HG03280 (cell line): ENCODE data around the gene GSTA3.
"Not testable (repeated sequence)": the region's sequence is repeated elsewhere in the genome, so short reads cannot be mapped to it uniquely, and the experiment has no call there.

ENCODE experiments used
- ATAC-seq: cut with Tn5 transposase; IDR thresholded peaks from one replicate; pipeline ENCODE4 v1.9.1; 2021; ENCODE audit warnings: mild to moderate bottlenecking, moderate library complexity; ENCODE audit not compliant: unreplicated experiment

The GSTA3 gene

DNA sequence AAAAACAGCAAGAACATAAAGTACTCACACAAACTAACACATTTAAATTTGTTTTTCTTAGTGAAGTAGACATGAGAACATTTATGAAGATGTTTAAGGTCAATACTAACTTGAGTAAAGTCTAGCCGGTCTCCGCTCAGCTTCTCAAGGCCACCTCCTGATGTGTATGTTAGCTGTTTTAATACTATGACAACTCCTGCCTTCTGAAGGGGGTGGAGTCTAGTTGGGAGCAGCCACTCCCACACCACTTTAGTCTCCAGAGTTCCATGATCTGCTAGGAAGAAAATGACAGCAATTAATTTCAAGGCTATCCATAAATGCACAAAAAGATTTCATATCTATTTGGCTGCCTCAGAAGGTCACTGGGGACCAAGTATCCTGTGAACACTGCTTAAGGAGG is at the start of gene GSTA3:
TSS of gene GSTA3 (minus strand) at position 168 of the 400 bp plus-strand sequence. CDS start 3,864 bp downstream, outside the sequence.
- ATAC-seq = no peak

DNA sequence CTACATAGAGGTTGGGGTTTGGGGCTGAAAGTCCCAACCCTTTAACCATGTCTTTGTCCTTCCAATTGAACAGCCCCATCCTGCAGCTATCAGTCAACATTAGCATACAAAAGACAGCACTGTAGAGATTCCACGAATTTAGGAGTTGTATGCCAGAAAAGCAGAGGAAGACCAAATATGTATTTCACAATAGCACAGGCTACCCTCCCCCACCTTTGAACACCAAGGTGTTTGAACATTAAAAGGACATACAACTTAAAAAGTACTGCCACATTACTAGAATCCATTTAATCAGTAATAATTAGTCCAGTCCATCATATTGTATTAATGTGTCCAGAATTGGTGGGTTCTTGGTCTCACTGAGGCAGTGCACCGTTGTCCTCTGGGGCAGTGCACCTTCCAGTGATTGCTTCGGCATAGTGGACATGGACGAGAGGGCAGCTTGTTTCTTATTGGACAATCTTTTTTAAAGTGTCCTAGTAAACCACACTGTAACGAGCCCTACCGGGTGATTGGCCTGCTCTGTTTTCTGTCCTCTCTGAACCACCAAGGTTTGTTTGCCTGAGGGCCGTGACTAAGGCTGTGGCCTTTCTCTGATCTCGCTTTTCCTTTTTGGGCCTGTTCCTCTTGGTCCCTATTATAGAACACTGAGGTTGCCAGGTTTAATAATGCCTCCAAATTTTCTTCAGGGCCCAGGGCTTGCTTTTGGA is 49.2 kb upstream of the GSTA3 start:
- no peak for ATAC-seq

DNA sequence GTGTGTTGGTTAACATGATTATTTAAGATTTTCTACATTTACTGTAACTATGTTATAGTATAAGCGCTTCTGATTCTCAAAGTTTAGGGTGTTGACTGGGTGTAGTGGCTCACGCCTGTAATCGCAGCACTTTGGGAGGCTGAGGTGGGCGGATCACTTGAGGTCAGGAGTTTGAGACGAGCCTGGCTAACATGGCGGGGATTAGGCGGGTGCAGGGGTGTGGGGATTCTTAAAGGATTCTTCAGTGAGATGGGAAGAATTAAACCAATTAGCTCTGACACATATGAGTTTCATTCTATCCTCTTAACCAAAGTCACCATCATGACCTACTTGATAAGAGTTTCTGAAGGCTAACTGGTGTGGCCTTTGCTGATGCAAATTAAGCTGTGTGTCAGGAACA is 46.4 kb upstream of the GSTA3 start:
- ATAC-seq = no peak

DNA sequence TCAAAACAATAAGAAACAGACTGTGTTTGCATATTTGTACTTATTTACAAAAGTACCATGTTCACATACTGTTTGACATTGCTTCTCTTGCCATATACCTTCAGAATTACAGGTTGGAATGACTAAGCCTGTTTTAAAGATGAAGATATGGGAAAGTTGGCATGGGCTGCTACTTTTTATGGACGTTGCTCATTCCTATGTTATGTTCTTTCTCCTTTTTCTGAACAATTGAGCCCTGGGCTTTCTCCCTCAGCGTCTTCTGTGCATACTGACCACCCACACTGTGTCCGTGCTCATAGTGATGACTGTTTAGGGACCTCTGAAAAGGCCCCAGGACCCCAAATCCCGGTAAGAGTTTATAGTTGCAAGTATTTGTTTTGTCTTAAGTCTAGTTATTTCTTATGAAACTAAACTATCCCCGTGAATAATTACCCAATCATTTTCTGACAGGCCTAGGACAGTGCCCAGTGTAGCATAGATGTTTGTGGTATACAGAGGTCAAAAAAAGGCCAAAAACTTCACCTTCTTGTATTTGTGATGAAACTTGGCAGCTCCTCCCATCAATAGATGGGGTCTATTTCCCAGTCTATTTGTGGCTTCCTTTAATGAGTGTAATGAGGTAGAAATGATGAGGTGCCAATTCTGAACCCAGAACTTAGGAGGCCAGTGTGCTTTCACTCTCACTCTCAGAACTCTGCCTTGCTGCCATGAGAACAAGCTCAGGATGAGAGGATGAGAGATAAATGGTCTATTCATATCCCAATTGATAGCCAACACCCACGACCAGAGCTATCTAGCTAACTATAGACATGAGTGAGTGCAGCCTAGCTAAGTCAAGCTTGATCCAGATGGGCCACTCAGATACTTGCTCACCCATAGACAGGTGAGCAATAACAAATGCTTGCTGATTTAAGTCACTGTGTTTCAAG is 44.7 kb upstream of the GSTA3 start:
- no peak for ATAC-seq

DNA sequence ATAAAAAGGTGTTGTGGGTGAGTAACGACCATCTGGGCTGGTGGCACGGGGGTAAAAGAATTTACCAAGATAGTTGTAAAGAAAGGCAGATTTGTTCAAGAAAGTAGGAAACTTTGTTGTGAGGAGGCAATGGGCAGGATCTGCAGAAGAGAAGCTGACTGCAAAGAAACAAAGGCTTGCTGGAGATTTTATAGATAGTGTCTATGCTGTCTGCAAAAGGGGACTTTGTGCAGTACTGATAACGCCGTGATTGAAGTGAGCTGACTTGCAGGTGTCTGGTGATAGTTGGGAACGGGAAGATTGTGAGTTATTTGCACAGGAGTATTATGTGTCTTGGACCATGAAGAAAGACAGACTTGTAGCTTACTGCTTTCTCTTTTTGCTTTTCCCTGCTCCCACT is 36.8 kb upstream of the GSTA3 start:
- ATAC-seq = no peak

DNA sequence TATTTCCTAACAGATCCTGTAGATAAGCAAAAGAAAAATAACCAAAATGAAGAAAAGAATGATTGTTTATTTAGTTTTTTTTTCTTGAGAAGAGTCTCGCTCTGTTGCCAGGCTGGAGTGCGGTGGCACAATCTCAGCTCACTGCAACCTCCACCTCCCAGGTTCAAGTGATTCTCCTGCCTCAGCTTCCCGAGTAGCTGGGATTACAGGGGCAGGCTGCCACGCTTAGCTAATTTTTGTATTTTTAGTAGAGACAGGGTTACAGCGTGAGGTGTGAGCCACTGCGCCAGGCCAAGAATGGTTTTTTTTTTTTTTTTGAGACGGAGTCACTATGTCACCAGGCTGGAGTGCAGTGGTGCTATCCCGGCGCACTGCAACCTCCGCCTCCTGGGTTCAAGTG is 33.3 kb upstream of the GSTA3 start:
- not testable (repeated sequence) for ATAC-seq

DNA sequence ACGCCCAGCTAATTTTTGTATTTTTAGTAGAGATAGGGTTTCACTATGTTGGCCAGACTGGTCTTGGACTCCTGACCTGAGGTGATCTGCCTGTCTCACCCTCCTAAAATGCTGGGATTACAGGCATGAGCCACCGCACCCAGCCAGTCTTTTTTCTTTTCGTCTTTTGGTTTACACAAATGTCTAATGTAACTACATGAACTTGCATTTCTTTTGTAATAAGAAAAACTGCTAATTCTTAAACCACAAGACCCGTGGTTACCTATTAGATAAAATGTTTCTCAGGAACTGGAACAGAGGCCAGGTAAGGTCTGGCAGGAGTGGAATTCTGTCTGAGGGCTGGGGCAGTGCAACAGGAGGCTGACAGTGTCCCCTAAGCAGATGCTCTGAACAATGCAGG is 32.7 kb upstream of the GSTA3 start:
- no peak for ATAC-seq

DNA sequence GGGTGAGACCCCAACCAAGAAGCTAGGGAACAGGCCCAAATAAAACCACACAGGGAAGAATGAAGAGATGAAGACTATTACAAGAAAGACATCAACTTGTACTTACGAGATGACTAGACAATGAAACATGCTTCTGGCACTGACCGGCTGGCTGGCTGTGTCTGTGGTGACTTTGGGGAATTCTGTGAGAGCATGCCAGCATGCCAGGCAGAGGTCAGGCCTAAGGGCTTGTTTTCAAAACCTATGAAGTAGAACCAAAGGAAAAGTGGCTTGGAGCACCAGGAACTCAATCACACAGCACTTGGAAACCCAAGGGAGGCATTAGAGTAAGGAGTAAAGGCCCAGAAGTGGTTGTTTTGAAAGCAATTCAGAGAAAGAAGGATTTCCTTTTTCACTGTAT is 28.4 kb upstream of the GSTA3 start:
- no peak for ATAC-seq

DNA sequence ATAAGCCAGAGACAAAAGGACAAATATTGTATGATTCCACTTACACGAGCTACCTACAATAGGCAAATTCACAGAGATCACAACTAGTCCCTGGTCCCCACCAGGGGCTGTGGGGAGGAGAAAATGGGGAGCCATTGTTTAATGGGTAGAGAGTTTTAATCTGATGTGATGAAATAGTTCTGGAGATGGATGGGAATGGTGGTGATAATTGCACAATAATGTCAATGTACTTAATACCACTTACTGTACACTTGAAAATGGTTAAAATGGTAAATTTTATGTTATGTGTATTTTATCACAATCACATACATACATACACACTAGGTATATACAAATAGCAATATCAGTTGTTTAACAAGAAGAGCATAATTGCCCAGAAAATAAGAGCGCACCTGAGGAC is 24.3 kb upstream of the GSTA3 start:
- no peak for ATAC-seq

DNA sequence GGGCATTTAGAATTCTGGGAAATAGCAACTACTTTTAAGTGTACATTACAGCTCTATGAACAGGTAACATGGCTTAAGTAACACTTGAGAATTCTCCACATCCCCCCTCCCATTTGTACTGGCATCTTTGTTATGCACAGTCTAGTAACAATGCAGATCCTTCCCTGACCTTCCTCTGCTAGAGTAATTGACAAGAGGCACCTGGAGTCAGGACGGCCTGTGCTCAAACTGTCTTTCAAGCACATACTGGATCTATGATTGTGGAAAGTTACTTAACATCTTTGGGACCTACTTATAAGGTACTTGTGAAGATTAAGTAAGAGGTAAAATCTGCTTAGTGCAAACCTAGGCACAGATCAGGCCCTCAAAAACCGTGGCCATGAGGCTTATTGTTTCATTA is 21.9 kb upstream of the GSTA3 start:
- ATAC-seq = no peak

DNA sequence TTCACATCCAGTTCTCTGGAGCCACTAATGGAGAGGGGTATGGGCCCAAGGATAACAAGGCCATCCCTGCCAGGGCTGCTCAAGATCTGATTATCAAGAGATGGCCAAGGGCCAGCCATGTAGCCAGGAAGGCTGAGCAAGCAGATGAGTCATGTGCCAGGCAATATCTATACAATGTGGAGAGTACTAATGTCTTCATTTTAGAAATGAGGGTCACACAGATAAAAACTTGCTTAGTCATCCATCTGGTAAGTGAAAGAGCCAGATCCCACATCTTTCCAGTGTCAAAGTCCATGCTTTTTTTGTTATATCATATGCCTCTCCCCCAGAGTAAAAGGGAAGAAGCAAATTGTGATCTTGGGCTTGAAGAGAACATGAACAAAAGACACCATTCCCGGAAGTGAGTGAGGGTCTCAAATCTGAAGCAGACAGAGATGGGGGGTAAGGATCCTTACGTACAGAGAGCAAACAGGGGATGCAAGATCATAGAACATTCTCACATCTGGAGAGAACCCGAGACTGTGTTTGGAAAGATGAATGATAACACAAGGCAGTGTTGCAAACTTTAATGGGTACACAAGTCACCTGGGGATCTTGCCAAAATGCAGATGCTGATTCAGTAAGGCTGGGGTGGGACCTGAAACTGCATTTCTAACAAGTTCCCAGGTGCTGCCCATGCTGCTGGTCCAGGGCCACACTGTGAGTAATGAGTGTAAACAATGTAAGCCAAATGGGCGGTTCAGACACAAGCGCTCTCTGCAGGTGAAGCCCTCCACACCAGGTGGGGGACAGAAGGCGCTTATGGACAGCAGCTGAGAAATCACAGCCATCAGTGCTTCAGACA is 20.0 kb upstream of the GSTA3 start:
- no peak for ATAC-seq

DNA sequence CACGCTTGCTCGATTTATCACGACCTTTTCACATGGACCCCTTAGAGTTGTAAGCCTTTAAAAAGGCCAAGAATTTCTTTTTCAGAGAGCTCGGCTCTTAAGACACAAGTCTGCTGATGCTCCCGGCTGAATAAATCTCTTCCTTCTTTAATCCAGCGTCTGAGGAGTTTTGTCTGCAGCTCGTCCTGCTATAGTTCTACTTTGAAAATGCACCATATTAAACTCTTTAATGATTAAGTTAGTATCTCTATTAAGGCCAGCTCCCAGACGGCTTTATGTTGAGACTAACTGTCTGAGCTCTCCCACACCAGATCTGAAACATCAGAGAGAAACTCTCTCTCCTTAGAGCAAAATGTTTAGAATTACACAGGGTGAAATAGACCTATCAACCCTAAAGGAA is 18.0 kb upstream of the GSTA3 start:
- no peak for ATAC-seq

DNA sequence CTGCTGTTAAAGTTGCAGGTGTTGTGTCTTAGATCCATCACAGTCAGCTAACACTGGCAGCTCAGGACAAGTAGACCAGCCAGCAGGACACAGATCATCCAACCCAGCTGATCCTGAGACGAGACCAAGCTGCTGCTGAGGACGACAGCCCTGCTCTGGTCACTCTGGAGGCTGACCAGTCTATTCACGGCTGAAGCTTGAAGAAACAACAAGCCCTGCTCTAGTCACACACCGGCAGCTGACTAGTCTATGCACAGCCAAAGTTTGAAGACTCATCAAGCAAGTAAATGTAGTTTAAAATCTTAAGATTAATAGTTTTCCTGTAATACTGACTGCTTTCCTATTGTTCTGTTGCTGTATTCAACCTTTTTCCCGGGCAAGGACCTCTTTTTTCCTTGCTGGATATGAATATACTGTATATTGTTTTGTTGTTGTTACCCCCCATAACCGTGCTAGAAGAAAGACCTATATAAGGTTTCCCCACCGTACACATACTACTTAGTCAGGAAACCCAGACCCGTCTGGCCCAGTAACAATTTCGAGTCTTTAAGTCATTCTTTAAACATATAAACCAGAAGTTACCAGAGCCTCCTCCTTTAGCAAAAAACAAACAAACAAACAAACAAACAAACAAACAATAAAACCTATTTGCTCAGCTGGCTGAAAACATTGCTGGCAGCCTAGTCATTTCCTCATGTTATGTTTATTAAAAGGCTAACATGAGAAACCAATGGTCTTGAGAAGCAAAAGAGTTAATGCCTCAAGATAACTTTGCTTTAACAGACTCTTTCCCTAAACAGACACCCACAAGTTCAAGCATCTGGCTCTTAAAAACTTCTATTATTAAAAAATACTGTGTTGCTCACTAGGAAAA is 16.7 kb upstream of the GSTA3 start:
- ATAC-seq = no peak

DNA sequence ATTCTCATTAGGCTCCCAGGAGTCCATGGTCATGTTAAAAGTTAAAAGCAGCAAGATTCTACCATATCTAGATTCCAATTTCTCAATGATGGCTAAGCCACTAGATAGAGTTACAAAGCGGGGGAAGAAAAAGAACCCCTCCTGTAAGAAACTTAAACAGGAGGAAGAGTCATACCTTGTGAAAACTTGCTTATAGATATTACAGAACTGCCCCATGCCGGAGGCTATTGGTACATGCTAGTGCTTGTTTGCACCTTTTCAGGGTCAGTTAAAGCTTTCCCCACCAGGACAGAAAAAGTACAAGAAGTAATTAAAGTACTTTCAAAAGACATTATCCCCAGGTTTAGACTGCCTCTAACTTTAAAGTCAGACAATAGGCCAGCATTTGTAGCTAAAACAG is 15.5 kb upstream of the GSTA3 start:
- ATAC-seq = no peak

DNA sequence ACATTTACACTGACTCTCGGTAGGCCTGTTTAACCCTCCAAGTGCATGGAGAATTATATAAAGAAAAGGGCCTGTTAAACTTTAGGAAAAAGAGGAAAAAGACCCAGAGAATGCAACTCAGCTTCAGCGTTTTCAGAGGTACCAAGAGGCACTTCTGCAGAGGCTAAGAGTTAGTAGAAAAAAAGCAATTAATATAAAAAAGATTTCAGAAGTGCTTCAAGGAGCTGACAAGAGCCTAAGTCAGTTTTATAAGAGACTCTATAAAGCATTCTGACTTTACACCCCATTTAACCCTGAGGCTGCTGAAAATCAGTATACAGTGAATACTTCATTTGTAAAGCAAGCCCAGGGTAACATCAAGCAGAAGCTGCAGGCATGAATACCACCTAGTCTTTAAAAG is 14.2 kb upstream of the GSTA3 start:
- ATAC-seq = not testable (repeated sequence)

DNA sequence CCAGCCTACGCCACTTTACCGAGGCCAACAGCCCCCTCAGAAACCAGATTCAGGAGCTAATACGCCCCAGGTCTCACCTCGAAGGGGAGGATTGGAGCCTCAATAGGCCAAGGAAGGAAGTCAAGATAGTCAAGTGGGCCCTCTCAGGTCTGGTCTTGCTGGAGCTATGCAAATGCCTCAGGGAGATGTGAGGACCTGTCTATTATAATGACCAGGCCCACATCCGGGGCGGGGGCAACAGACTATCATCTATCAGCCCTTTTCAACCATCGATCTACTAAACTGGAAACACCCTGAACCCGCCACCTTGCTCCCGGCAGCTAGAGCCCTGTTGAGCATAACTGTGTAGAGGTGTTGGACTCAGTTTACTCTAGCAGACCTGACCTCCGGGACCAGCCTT is 12.7 kb upstream of the GSTA3 start:
- no peak for ATAC-seq

DNA sequence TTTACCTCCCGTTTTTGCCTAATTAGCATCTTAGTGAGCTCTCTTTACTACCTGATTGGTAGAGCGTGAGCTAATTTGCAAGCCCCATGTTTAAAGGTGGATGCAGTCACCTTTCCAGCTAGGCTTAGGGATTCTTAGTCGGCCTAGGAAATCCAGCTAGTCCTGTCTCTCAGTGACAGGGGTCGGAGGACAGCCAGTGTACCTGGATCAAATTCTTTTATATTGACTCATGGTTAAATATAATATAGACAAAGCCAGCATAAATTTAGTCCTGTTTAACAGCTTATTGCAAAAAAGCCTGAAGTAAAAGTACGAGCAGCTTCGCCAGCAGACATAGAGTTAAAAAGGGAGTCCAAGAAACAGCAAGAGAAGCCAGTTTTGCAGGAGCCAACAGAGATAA is 12.2 kb upstream of the GSTA3 start:
- no peak for ATAC-seq

DNA sequence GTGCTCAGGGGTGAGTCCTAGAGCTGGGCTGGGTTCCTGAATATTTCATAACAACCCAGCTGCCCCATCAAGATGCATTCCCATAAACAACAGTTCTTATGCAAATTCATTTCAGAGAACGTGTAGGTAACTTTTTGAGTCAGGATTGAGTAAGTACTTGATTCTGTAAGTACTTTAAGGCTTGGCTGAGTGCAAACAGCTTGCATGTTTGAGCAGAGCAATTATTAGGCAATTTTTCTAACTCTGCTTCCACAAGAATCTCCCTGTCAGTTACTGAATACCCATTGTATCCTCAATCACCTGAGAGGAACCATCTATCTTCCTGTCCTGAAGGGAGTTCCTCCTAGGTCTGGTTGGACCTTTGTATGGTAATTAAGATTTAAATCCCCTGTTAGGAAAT is 10.0 kb upstream of the GSTA3 start:
- not testable (repeated sequence) for ATAC-seq

DNA sequence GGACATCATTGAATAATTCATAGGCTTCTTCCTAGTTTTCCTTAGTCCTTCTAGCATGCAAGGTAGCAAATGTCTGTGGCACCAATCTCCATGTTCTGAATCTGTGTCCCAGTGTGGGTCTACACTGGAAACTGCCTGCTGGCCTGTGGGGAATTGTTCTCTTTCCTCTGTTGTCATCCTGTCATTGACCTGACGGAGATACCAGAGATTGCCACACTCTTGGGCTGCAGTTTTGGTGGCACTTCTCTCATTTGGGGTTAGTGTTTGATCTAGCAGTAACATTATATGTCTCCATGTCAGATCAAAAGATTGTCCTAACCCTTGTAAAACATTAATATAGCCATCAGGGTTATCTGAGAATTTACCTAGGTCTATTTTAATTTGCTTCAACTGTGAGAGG is 9.3 kb upstream of the GSTA3 start:
- ATAC-seq = not testable (repeated sequence)

DNA sequence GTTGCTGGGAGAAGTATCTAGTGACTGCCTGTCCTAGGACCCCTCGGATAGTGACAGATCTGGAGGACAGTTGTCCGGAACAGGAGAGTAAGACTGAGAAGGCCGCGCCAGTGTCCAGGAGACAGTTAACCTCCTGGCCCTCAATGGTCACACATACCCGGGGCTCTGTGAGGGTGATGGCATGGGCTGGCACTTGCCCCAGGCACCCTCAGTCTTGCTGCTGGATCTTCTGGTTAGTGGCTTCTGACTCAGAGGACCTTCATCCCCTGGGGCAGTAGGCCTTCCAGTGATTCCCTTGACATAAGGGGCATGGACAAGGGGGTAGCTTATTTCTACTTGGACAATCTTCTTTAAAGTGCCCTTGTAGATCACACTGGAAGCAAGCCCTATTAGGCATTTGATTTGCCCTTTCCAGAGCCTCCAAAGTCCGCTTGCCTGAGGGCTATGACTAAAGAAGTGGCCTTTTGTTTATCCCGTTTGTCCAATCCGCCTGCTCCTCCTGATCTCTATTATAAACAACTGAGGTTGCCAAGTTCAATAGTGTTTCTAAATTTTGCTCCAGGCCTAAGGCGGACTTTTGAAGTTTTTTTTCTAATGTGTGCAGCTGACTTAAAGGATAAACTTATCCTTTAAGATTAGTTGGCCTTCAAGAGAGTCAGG is 8.7 kb upstream of the GSTA3 start:
- not testable (repeated sequence) for ATAC-seq
